Stimulated activated CD8-positive, alpha-beta memory T cell treated with anti-CD3 and anti-CD28 coated beads, Interleukin-4, amount 100 ng/mL, for 1 hour (primary cell): Measurements from ENCODE around the gene FUT4.
"Not testable (repeated sequence)": the region's sequence is repeated elsewhere in the genome, so short reads cannot be mapped to it uniquely, and the experiment has no call there.

ENCODE experiments used
- DNase-seq, 2 donors: peaks; one replicate each; pipeline ENCODE4 v3.0.0-alpha.2; 2020; ENCODE audit warnings: low read depth in 2 of 2, low spot score in 1 of 2

FUT4 gene

DNA sequence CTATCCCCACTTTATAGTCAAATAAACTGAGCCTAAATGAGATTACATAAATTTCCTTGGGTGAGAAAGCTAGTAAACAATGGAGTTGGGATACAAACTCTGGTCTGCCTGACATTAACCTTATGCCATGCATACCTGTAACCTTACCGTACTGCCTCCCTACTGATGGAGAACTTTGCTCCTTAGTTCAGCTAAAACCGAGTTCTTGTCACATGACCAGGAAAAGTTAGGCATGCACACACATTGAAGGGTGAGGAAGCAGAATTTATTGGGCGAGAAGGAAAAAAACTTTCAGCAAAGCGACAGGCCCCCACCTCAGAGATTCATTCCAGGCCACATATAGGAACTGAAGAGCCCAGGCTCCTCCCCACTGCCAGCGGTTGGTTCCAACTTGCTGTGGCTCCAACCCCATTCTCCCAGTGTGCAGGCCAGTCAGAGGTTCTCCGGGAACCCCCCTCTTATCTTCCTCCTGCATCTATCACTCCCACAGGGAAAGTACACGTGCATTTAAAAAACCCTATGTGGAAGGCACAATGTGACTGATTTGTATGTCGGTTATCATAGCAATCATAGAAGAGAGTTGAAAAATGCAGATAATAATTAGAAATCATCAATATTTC lies 20.2 kb downstream of the FUT4 start:
- DNase-seq, result no peak

- no peak for DNase-seq
Observed at GRCh38 chr11:94567181-94567670, 23.5 kb downstream of the FUT4 start, which contains the start of gene PIWIL4. Gene PIWIL4, plus strand, starts transcription at chr11:94567368. Its CDS starts 151 bp downstream, at chr11:94567519.

- no peak for DNase-seq
Observed at GRCh38 chr11:94568200-94568599, 24.5 kb downstream of the FUT4 start.

DNA sequence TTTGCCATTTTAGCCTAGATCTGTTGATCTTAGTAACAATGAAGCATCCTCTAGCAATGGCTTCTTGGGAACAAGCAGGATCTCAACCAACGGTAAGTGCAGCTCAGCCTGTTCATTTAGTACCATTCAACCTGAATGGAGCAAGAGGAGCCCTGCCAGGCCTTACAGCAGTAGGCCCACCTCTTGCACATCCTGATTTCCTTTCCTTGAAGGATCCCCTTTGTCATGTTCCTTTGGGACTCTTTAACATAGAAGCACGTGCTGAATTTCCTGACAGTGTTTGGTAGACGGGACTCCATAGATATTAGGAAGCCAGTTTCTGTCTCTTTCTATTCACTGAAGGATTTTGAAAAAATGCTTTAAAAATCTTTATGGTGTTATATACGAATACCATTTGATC lies 25.0 kb downstream of the FUT4 start:
- DNase-seq, result no peak

DNA sequence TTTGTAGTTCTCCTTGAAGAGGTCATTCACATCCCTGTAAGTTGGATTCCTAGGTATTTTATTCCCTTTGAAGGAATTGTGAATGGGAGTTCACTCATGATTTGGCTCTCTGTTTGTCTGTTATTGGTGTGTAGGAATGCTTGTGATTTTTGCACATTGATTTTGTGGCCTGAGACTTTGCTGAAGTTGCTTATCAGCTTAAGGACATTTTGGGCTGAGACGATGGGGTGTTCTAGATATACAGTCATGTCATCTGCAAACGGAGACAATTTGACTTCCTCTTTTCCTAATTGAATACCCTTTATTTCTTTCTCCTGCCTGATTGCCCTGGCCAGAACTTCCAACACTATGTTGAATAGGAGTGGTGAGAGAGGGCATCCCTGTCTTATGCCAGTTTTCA lies 29.3 kb downstream of the FUT4 start:
- DNase-seq, result not testable (repeated sequence)

DNA sequence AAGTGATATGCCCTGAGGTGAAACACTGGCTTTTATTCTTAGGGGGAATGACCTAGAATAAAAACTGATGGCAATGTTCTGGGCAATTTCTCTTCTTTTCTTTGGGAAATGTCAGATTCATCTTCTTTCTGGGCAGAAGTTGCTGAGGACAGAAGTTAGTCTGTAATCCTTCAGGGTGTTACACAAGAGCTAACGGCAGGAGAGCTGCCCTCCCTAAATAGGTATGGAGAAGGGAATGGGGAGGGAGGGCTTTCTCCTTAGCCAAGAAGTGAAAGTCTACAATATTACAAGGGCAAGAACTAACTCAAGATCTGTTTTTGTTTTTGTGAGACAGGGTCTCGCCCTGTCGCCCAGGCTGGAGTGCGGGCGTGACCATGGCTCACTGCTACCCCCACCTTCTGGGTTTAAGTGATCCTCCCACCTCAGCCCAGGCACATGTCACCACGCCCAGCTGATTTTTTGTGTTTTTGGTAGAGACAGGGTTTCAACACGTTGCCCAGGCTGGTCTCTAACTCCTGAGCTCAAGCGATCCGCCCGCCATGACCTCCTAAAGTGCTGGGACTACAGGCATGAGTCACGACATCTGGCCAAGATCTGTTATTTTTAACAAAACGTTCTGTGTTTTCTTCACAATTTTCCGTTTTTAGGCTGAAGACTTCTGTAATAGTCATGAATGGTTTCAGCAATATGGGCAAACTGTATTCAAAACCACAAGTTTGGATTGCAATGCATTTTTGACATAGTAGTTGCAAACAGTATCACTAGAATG lies 30.7 kb downstream of the FUT4 start:
- no peak for DNase-seq

GRCh38 chr11:94576306-94576705 lies 32.6 kb downstream of the FUT4 start:
- DNase-seq, result no peak

DNA sequence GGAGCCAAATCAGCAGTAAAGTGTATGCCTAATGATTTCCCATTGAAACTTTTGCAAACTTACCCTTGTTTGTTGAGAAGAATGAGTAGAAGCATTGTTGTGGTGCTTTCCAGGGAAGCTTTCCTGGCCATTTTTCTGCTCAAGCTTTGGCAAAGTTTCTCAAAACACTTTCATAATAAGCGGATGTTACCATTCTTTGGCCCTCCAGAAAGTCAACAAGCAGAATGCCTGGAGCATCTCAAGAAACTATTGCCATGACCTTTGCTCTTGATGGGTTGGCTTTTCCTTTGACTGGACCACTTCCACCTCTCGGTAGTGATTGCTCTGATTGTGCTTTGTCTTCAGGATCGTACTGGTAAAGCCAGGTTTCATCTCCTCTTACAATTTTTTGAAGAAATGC lies 34.1 kb downstream of the FUT4 start:
- DNase-seq, result no peak

- DNase-seq, result no peak
Observed at GRCh38 chr11:94581926-94582325, 38.2 kb downstream of the FUT4 start.

- DNase-seq, result no peak
Observed at GRCh38 chr11:94583213-94583865, 39.6 kb downstream of the FUT4 start.

DNA sequence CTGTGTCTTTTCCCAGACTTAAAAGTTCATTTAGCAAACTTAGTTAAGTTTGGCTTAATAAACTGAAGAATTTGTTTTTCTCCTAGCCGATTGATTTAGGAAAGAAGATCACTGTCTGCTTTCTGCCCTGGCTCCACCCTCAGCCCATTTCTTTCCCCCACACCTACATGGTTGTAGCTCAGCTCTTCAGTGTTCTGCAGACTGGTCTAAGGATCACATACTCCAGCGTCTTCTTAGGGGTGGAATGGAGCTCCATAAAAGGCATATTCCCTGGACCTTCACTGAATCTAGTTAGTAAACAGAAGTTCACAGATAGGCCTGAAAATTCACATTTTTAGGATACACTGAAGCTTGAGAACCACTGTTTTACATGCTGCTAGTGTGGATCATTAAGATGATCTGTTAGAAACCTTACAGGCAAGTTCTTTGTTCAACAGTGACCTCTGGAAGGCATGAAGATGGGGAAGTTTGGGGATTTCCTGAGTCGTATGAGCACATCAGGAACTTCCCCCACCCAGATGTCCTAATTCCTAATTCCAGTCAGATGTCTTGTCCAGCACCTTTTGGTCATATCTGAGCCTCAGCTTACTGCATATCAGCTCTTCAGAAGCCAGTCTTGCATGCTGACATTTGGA lies 40.3 kb downstream of the FUT4 start:
- no peak for DNase-seq

DNA sequence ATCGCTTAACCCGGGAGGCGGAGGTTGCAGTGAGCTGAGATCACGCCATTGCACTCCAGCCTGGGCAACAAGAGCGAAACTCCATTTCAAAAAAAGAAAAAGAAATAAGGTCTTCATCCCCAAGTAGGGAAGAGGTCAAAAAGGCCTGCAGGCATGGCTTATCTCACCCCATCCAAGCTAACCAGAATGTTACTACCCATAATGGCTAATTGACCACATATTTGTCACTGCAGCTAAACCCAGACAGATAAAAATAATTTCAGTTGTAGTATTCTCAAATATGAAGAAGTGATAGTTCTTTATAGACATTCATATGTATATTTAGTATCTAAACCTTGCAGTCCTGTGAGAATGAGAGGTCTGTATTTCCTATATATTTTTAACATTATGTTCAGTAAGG lies 41.3 kb downstream of the FUT4 start:
- no peak for DNase-seq

- no peak for DNase-seq
Observed at GRCh38 chr11:94585399-94585798, 41.7 kb downstream of the FUT4 start.

GRCh38 chr11:94586546-94586945 lies 42.8 kb downstream of the FUT4 start:
- no peak for DNase-seq

DNA sequence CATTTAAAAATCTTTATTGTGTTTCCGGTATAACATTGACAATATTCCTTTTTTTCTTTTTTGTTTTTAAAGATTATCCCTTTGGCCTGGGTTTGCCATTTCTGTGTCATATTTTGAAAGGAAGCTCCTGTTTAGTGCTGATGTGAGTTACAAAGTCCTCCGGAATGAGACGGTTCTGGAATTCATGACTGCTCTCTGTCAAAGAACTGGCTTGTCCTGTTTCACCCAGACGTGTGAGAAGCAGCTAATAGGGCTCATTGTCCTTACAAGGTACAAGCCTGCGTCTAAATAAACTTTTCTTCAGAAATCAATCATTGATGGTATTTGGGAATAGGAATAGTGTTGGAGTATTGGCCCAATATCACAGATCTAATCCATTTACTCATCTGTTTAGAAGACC lies 43.3 kb downstream of the FUT4 start:
- DNase-seq, result no peak

- no peak for DNase-seq
Observed at GRCh38 chr11:94588366-94588942, 44.7 kb downstream of the FUT4 start.

- no peak for DNase-seq
Observed at GRCh38 chr11:94590352-94591041, 46.8 kb downstream of the FUT4 start.

GRCh38 chr11:94593030-94593429 lies 49.3 kb downstream of the FUT4 start:
- no peak for DNase-seq

- no peak for DNase-seq
Observed at GRCh38 chr11:94595076-94595475, 51.4 kb downstream of the FUT4 start.

DNA sequence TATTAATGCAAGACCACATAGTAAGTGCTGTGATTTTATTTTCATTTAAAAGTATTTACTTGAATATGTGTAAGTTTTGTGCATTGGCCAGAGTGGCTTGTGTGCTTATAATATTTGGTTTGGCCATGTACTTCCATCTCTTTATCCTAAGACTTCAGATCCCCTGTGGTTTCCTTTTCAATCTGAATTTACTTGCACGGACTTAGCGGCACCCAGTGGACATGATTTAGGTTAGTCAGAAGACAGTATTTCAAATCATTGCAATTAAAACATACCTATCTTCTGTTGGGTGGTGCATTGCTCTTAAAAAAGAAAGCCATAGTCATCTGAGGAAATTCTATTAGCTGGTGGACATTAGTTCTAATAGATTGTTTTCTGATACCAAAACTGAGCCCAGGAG lies 54.2 kb downstream of the FUT4 start:
- no peak for DNase-seq
